ENCODE measurements around the gene KANSL1.

- TF ChIP-seq EZH2phosphoT487 (IDR thresholded peaks at IDR 0.05; ENCODE audit: insufficient read depth, low read depth) (no peak), EZH2 (IDR thresholded peaks at IDR 0.05; ENCODE audit: insufficient read depth, poor library complexity, severe bottlenecking) (no peak)
Observed at GRCh38 chr17:46122486-46122871, 70.8 kb downstream of the KANSL1 start.

Data from GM23248 (cell line).